Stomach (tissue), 9 donors: ENCODE measurements around the gene SORCS2. TPM values are rescaled to one million over a fixed set of nuclear protein-coding genes. Genes with fewer than 3 reads are reported as not detected.

Experiments
- DNase-seq, 2 donors: peaks; one replicate each; pipeline versions ENCODE4 v3.0.0 to v3.0.0-alpha.2; 2013 to 2019
- H3K27ac ChIP-seq, 5 donors: fragments of 200-600 bp in 4 of 5; sonication (generic) in 4 of 5; one replicate each; pipeline ENCODE4 v1.5.1; 2013 to 2019; ENCODE audit warnings: mild to moderate bottlenecking in 1 of 5, moderate library complexity in 1 of 5
- H3K27me3 ChIP-seq, 3 donors: fragments of 200-600 bp; sonication (generic); one replicate each; pipeline ENCODE4 v1.5.1; 2017 to 2019; ENCODE audit warnings: mixed run types in 1 of 3
- H3K36me3 ChIP-seq, 4 donors: fragments of 200-600 bp; sonication (generic); 1 replicate in 3 of 4; 2 replicates in 1 of 4; pipeline ENCODE4 v1.5.1; 2016 to 2019
- H3K4me1 ChIP-seq, 4 donors: fragments of 200-600 bp; sonication (generic); one replicate each; pipeline ENCODE4 v1.5.1; 2016 to 2019
- H3K4me3 ChIP-seq, 4 donors: fragments of 200-600 bp; sonication (generic) in 3 of 4; one replicate each; pipeline ENCODE4 v1.5.1; 2016 to 2019; ENCODE audit warnings: mild to moderate bottlenecking in 1 of 4
- H3K9me3 ChIP-seq, 4 donors: fragments of 200-600 bp; sonication (generic); one replicate each; pipeline ENCODE4 v1.5.1; 2016 to 2019
- EP300 ChIP-seq: sonication (generic); formaldehyde crosslinking; IDR thresholded peaks from one replicate; pipeline ENCODE4 v1.6.1; 2017; ENCODE audit warnings: antibody characterized with exemption
- POLR2A ChIP-seq, 4 donors: fragments of 450-650 bp; IDR thresholded peaks; one replicate each; pipeline ENCODE4 v1.6.1; 2016; ENCODE audit warnings: antibody characterized with exemption in 4 of 4, control low read depth in 2 of 4, mild to moderate bottlenecking in 1 of 4, moderate library complexity in 1 of 4
- POLR2AphosphoS5 ChIP-seq, 3 donors: sonication (generic); formaldehyde crosslinking; IDR thresholded peaks; one replicate each; pipeline ENCODE4 v1.6.1; 2016; ENCODE audit warnings: antibody characterized with exemption in 3 of 3
- WGBS, 5 donors: extraction: QIAGEN DNeasy Blood & Tissue Kit in 3 of 5; methylation state at CpG; one replicate each; pipeline versions ENCODE4 v1.1.5 to v1.1.7; 2013 to 2018; 5-methylcytosine and 5-hydroxymethylcytosine counted together
- intact Hi-C: fragments of 100-400 bp; cut with DNase I; formaldehyde crosslinking; loops from one replicate; pipeline ENCODE4 v1.15.1; 2023; ENCODE audit warnings: low total_unique reads
- polyA plus RNA-seq, 3 donors: library from polyadenylated mRNA; stranded (reverse); fragments of 200-250 nt; gene quantifications; one replicate each; pipeline ENCODE4 v1.2.3, GENCODE V29; 2013
- total RNA-seq, 5 donors: library from RNA; depleted of rRNA; stranded (reverse); fragments of >200 nt; gene quantifications; one replicate each; pipeline versions ENCODE4 v1.1.0 to v1.2.3, GENCODE V29; 2014 to 2016
- TF ChIP-seq, protein P1 (sequence below), 7 experiments: fragments of 450-650 bp in 4 of 7; fragments of 200-600 bp in 3 of 7; sonication (generic) in 3 of 7; IDR thresholded peaks; one replicate each; pipeline ENCODE4 v1.5.1; 2016 to 2019; ENCODE audit warnings: antibody characterized with exemption in 7 of 7, control low read depth in 2 of 7, mild to moderate bottlenecking in 1 of 7
- donor health status: healthy with polysubstance abuse.
- donor health status: Bipolar disorder and iron deficiency.
- donor health status: healthy.

The SORCS2 gene
- total and polyA plus RNA-seq, 8 donors = under 0.01 to 13.0 (median 0.50) TPM; not detected in 1

DNA sequence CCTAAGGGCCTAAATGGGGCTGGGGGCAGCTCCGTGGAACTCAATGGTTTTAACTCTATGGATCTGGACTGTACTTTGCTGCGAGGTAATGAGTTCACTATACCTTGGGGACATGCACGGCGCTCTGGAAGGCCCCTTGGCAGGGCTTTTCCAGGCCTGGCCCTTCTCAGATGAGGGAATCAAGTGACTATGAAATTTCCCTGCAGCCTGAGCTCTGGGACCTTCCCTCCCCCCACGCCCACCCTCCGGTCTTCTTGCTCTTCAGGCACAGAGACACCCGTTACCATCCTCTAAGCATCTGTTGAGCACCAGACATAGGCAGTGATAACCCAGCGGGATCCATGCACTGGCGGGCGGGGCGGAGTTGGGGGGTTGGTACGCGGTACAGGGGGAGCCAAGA lies 133.2 kb downstream of the SORCS2 start:
- TF ChIP-seq, protein P1, sequence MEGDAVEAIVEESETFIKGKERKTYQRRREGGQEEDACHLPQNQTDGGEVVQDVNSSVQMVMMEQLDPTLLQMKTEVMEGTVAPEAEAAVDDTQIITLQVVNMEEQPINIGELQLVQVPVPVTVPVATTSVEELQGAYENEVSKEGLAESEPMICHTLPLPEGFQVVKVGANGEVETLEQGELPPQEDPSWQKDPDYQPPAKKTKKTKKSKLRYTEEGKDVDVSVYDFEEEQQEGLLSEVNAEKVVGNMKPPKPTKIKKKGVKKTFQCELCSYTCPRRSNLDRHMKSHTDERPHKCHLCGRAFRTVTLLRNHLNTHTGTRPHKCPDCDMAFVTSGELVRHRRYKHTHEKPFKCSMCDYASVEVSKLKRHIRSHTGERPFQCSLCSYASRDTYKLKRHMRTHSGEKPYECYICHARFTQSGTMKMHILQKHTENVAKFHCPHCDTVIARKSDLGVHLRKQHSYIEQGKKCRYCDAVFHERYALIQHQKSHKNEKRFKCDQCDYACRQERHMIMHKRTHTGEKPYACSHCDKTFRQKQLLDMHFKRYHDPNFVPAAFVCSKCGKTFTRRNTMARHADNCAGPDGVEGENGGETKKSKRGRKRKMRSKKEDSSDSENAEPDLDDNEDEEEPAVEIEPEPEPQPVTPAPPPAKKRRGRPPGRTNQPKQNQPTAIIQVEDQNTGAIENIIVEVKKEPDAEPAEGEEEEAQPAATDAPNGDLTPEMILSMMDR (IDR thresholded peaks at IDR 0.05) = no peak
- no peak for TF ChIP-seq EP300
- no peak for TF ChIP-seq POLR2A (IDR thresholded peaks at IDR 0.05)
- TF ChIP-seq POLR2AphosphoS5 (IDR thresholded peaks at IDR 0.05) = no peak
- intact Hi-C loops = no loop called here
- no peaks in the 10 kb centered on the region for H3K36me3 ChIP-seq
- H3K4me1 ChIP-seq = peaks cover 0 to 13% (median 0%) of the 10 kb centered on the region in 4 donors
- no peak overlapping the region for H3K27ac ChIP-seq
- no peak overlapping the region for H3K4me3 ChIP-seq
- H3K27me3 ChIP-seq = peaks cover 0 to 18% (median 0%) of the 10 kb centered on the region in 3 donors
- no peak for DNase-seq
- H3K9me3 ChIP-seq = no peaks in the 10 kb centered on the region
- WGBS, 5 donors = 69 to 88% (median 76%) methylated on average over 11 to 13 of the region's 13 CpGs

DNA sequence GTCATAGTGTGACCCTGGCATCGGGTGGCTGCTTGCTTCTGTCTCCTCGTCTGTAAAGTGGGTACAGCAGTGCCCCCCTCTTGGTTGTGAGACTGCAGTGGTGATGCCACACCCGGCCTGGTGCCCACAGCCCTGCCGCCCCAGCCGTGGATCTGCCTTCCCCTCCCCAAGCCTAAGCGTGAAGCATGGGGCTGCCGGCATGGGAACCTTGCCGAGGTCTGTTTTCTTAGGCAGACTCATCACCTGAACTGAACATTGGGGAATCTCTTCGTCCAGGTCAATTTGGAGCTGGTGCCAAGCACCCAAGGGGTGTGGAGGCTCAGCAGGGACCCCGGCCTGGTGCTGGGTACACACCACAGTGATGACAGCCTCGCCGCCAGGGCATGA lies 134.0 kb downstream of the SORCS2 start:
- Histone ChIP-seq H3K27me3 (peaks cover 0 to 18% (median 0%) of the 10 kb centered on the region in 3 donors), H3K9me3 (no peaks in the 10 kb centered on the region), H3K27ac (no peak overlapping the region), H3K4me3 (no peak overlapping the region), H3K4me1 (peaks cover 0 to 13% (median 0%) of the 10 kb centered on the region in 4 donors), H3K36me3 (no peaks in the 10 kb centered on the region)
- TF ChIP-seq POLR2AphosphoS5 (IDR thresholded peaks at IDR 0.05) (no peak), POLR2A (IDR thresholded peaks at IDR 0.05) (no peak), EP300 (no peak)
- TF ChIP-seq, protein P1 (IDR thresholded peaks at IDR 0.05) = no peak
- 61 to 87% (median 77%) methylated on average over 6 to 12 of the region's 12 CpGs for WGBS, 5 donors
- DNase-seq = no peak
- intact Hi-C loops = no loop called here

- no peak overlapping the region for H3K4me3 ChIP-seq
- intact Hi-C loops = no loop called here
- 61 to 94% (median 73%) methylated on average over 5 to 20 of the region's 20 CpGs for WGBS, 5 donors
These were observed 134.5 kb downstream of the SORCS2 start for GRCh38 chr4:7326693-7327340.

GRCh38 chr4:7327341-7327885 lies 135.1 kb downstream of the SORCS2 start:
- 53 to 68% (median 59%) methylated on average over 16 to 17 of the region's 17 CpGs for WGBS, 5 donors
- intact Hi-C loops = no loop called here
- DNase-seq = no peak

More at GRCh38 chr4:7326693-7327340, 134.5 kb downstream of the SORCS2 start:
- H3K27ac ChIP-seq = no peak overlapping the region
- H3K4me1 ChIP-seq = peaks cover 0 to 13% (median under 1%) of the 10 kb centered on the region in 4 donors
- H3K36me3 ChIP-seq = no peaks in the 10 kb centered on the region
- H3K9me3 ChIP-seq = no peaks in the 10 kb centered on the region
- no peak for TF ChIP-seq POLR2AphosphoS5 (IDR thresholded peaks at IDR 0.05)
- TF ChIP-seq, protein P1 (IDR thresholded peaks at IDR 0.05) = no peak
- no peak for TF ChIP-seq EP300
- no peak for TF ChIP-seq POLR2A (IDR thresholded peaks at IDR 0.05)
- no peak for DNase-seq
- peaks cover 0 to 18% (median 0%) of the 10 kb centered on the region in 3 donors for H3K27me3 ChIP-seq

More at GRCh38 chr4:7327341-7327885, 135.1 kb downstream of the SORCS2 start:
- Histone ChIP-seq H3K36me3 (no peaks in the 10 kb centered on the region), H3K27me3 (peaks cover 0 to 18% (median 0%) of the 10 kb centered on the region in 3 donors), H3K27ac (no peak overlapping the region), H3K4me1 (peaks cover 0 to 8% (median 4%) of the 10 kb centered on the region in 4 donors), H3K4me3 (no peak overlapping the region), H3K9me3 (no peaks in the 10 kb centered on the region)
- TF ChIP-seq POLR2AphosphoS5 (IDR thresholded peaks at IDR 0.05) = no peak
- TF ChIP-seq, protein P1 (IDR thresholded peaks at IDR 0.05) = no peak
- no peak for TF ChIP-seq EP300
- no peak for TF ChIP-seq POLR2A (IDR thresholded peaks at IDR 0.05)
